A549 (cell line): ENCODE results near the gene PER1. TPM values are rescaled to one million over a fixed set of nuclear protein-coding genes. Genes with fewer than 3 reads are reported as not detected.

Experiments used
- ATAC-seq, 2 experiments: fragments of 200-7000 bp in 1 of 2; fragments of >200 bp in 1 of 2; cut with Nextera tagmentation in 1 of 2; cut with Tn5 transposase in 1 of 2; 3 replicates each; pipeline versions ENCODE4 v1.8.0 to v1.9.1; 2018 to 2020; ENCODE audit warnings: mild to moderate bottlenecking in 1 of 2, moderate library complexity in 1 of 2
- CTCF ChIA-PET: fragments of 300-600 bp; sonication (Branson Sonifier 250); formaldehyde crosslinking; extraction: SDS; loops from one replicate; lab custom pipeline; 2021; ENCODE audit warnings: antibody characterized with exemption, inconsistent platforms; lab: Yijun Ruan, JAX
- POLR2A ChIA-PET: fragments of 350-600 bp; formaldehyde crosslinking; extraction: SDS; loops from one replicate; lab custom pipeline; 2021; ENCODE audit warnings: antibody characterized with exemption, inconsistent platforms; lab: Yijun Ruan, JAX
- DNase-seq, 2 experiments: peaks; one replicate each; pipeline versions ENCODE4 v3.0.0 to v3.0.0-alpha.2; 2011 to 2016; ENCODE audit warnings: low read depth in 1 of 2, low spot score in 1 of 2
- FAIRE-seq: peaks from 2 replicates; lab custom pipeline; 2011; peaks lifted over from hg19 to GRCh38; lab: Jason Lieb, UNC
- H3K27ac ChIP-seq, 2 experiments: fragments of >200 bp; sonication (Bioruptor Twin); formaldehyde crosslinking; 3 replicates each; pipeline ENCODE4 v1.5.1; 2016 to 2017
- H3K4me1 ChIP-seq: fragments of >200 bp; sonication (Bioruptor Twin); formaldehyde crosslinking; 3 replicates; pipeline ENCODE4 v1.6.1; 2016
- H3K4me2 ChIP-seq: fragments of >200 bp; sonication (Bioruptor Twin); formaldehyde crosslinking; 3 replicates; pipeline ENCODE4 v1.6.1; 2016
- H3K4me3 ChIP-seq: fragments of >200 bp; sonication (Bioruptor Twin); formaldehyde crosslinking; 3 replicates; pipeline ENCODE4 v1.5.1; 2016
- H3K9me3 ChIP-seq: fragments of >200 bp; sonication (Bioruptor Twin); formaldehyde crosslinking; 3 replicates; pipeline ENCODE4 v1.6.1; 2016
- BHLHE40 ChIP-seq: IDR thresholded peaks from 2 replicates; pipeline ENCODE4 v1.6.1; 2012; ENCODE audit warnings: low read depth, low read length, inconsistent platforms
- CHD4 ChIP-seq: fragments of 200-600 bp; sonication (generic); IDR thresholded peaks from 2 replicates; pipeline ENCODE4 v1.6.1; 2016; ENCODE audit warnings: antibody characterized with exemption, mild to moderate bottlenecking, borderline replicate concordance
- E2F6 ChIP-seq: IDR thresholded peaks from 2 replicates; pipeline ENCODE4 v1.6.1; 2012; ENCODE audit warnings: low read depth, borderline replicate concordance
- EHF ChIP-seq: fragments of 250-450 bp; sonication (Bioruptor Pico); IDR thresholded peaks from 2 replicates; pipeline ENCODE4 v1.5.0; 2020; ENCODE audit warnings: mild to moderate bottlenecking
- ELK1 ChIP-seq: fragments of 150-350 bp; IDR thresholded peaks from 2 replicates; pipeline ENCODE4 v1.6.1; 2014; ENCODE audit warnings: low read depth, mild to moderate bottlenecking, low read length
- FOXS1 ChIP-seq: fragments of 250-450 bp; sonication (Bioruptor Pico); IDR thresholded peaks from 2 replicates; pipeline ENCODE4 v1.5.0; 2020; ENCODE audit warnings: mild to moderate bottlenecking, moderate library complexity
- HEYL ChIP-seq: fragments of 250-450 bp; sonication (Bioruptor Pico); IDR thresholded peaks from 2 replicates; pipeline ENCODE4 v1.8.0; 2021; ENCODE audit warnings: mild to moderate bottlenecking, moderate library complexity
- HOXA7 ChIP-seq: fragments of 250-450 bp; sonication (Bioruptor Pico); IDR thresholded peaks from 2 replicates; pipeline ENCODE4 v1.5.0; 2020; ENCODE audit warnings: mild to moderate bottlenecking, moderate library complexity
- HOXB5 ChIP-seq: fragments of 250-450 bp; sonication (Bioruptor Pico); IDR thresholded peaks from 2 replicates; pipeline ENCODE4 v1.5.0; 2020; ENCODE audit warnings: mild to moderate bottlenecking, moderate library complexity
- JUNB ChIP-seq: fragments of >200 bp; sonication (Bioruptor Twin); formaldehyde crosslinking; IDR thresholded peaks from 2 replicates; pipeline ENCODE4 v1.6.1; 2016
- KDM5A ChIP-seq: fragments of 200-600 bp; sonication (generic); IDR thresholded peaks from 2 replicates; pipeline ENCODE4 v1.6.1; 2016; ENCODE audit warnings: antibody characterized with exemption, mild to moderate bottlenecking
- MYC ChIP-seq: IDR thresholded peaks from 2 replicates; pipeline ENCODE4 v1.6.1; 2012; ENCODE audit warnings: mild to moderate bottlenecking, inconsistent platforms, low read length, improper control_type of control experiment, borderline replicate concordance
- NFE2L2 ChIP-seq: fragments of 150-350 bp; conservative IDR thresholded peaks from 2 replicates; pipeline ENCODE4 v1.6.1; 2014; ENCODE audit warnings: low read length
- PHF8 ChIP-seq: fragments of 200-600 bp; sonication (generic); IDR thresholded peaks from 2 replicates; pipeline ENCODE4 v1.6.1; 2016; ENCODE audit warnings: low read depth, mild to moderate bottlenecking, antibody characterized with exemption, moderate library complexity, borderline replicate concordance
- RNF2 ChIP-seq: fragments of 200-600 bp; sonication (generic); IDR thresholded peaks from 2 replicates; pipeline ENCODE4 v1.6.1; 2016; ENCODE audit warnings: low read depth, mild to moderate bottlenecking, antibody characterized with exemption, moderate library complexity, borderline replicate concordance
- ZNF302 ChIP-seq: fragments of 250-450 bp; sonication (Bioruptor Pico); IDR thresholded peaks from 2 replicates; pipeline ENCODE4 v1.9.0; 2021; ENCODE audit warnings: inconsistent platforms, mild to moderate bottlenecking, moderate library complexity
- WGBS: methylation state at CpG from one replicate; pipeline ENCODE4 v1.1.6; 2017; ENCODE audit errors: missing lambda C conversion rate; 5-methylcytosine and 5-hydroxymethylcytosine counted together
- polyA plus RNA-seq, 4 experiments: library from polyadenylated mRNA; depleted of rRNA in 3 of 4; stranded (reverse); fragments of >200 nt; fragmentation: RNase III in 1 of 4; extraction: RNeasy Plus Mini Kit Qiagen cat#74134 plus additional on column Dnase treatment in 1 of 4; gene quantifications; 2 replicates in 3 of 4; 3 replicates in 1 of 4; pipeline ENCODE4 v1.2.3, GENCODE V29; 2011 to 2017
- TF ChIP-seq, protein P1 (sequence below): fragments of 450-650 bp; IDR thresholded peaks from 2 replicates; pipeline ENCODE4 v1.6.1; 2014; ENCODE audit warnings: antibody characterized with exemption
- TF ChIP-seq, protein P2 (sequence below): IDR thresholded peaks from 2 replicates; pipeline ENCODE4 v1.6.1; 2012
- TF ChIP-seq, protein P3 (sequence below): fragments of 250-450 bp; sonication (Bioruptor Pico); IDR thresholded peaks from 2 replicates; pipeline ENCODE4 v1.5.0; 2021; ENCODE audit warnings: mild to moderate bottlenecking, moderate library complexity, borderline replicate concordance

PER1 gene
- polyA plus RNA-seq, 2 of the 4 experiments (the other 2 are of a cell fraction), result 5.5 to 8.7 TPM

DNA sequence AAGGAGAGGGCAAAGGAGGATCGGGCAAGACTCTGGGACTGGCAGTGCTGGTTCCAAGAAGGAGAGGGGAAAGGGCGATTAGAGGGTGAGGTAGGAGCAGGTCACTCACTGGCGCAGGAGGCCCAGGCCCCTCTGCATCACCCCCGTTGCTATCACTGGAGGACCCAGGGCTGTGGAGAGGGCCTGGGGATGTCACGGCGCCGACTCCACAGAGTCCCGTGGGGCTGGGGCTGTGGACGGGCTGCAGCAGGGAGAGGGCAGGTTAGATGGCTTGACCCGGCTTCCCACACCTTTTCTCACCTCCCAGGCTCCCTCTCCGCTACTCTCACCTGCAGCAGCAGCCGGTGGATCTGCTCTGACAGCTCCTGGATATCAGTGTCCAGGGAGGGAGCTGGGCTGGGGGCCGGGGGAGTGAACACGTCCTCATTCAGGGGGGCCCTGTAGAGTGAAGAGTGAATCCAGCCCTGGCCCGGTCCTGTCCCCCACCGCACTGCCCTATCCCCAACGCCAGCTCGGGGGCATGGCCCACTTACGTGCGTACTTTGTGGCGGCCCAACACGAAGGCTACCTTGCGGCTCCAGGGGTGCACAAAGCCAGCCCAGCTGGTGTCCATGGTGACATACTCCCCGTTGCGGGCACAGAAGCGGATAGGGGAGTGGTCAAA lies 4.9 kb downstream of the PER1 start:
- no peak overlapping the region for H3K4me2 ChIP-seq
- 89% methylated on average over 26 of the region's 26 CpGs for WGBS
- DNase-seq (no peak), FAIRE-seq (no peak), ATAC-seq (no peak)
- POLR2A ChIA-PET, result interaction anchor here (0.6 kb wide), 1 partner anchor 9 kb away, joined by 3 read pairs; no protein-coding TSS in a partner anchor
- peaks cover 9% of the 10 kb centered on the region; the same call in 2 of the 3 replicates for H3K4me1 ChIP-seq
- H3K9me3 ChIP-seq, result no peaks in the 10 kb centered on the region
- TF ChIP-seq, protein P1, sequence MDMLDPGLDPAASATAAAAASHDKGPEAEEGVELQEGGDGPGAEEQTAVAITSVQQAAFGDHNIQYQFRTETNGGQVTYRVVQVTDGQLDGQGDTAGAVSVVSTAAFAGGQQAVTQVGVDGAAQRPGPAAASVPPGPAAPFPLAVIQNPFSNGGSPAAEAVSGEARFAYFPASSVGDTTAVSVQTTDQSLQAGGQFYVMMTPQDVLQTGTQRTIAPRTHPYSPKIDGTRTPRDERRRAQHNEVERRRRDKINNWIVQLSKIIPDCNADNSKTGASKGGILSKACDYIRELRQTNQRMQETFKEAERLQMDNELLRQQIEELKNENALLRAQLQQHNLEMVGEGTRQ, result no peak
- TF ChIP-seq MYC (no peak), HOXB5 (CRISPR knock-in tag) (no peak), EHF (CRISPR knock-in tag) (no peak)
- CTCF ChIA-PET, result interaction anchor here (0.9 to 26.5 kb wide), 5 partner anchors 6 to 277 kb away, joined by 3 to 601 read pairs (median 8); partner anchors contain the start of genes HES7, PER1 and VAMP2
- H3K27ac ChIP-seq, result no peak overlapping the region
- no peak overlapping the region for H3K4me3 ChIP-seq

DNA sequence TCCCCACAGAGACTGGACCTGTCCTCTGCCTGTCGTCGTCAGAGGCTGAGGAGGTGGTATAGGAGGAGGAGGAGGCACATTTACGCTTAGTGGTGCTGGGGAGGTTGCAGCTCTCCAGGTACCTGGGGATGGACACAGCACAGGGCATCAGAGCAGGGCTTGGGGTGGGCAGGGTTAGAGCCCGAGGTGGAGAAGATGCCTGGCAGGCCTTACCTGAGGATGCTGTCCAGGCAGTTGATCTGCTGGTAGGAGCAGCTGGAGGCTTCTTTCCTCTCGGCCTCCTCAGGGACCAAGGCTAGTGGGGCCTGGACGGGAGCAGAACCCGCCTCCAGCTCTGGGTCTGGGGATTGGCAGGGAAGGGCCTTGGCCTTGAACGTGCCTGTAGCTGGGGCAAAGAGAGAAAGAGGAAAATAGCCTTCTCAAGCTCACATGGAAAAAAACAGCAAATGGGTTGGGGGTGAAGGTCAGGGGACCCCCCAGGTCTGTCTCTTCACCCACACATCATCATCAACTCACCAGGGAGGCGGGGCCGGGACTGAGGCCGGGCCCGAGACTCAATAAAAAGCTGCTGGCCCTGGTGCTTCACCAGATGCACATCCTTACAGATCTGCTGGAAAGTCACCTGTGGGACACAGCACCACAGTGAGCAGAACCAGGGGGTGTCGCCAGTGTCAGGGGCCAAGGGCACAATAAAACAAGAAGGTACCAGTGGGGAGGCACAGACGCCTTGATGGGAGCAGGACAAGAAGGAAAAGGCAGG lies 5.6 kb downstream of the PER1 start:
- FAIRE-seq, result no peak
- Histone ChIP-seq H3K27ac (no peak overlapping the region), H3K4me1 (peaks cover 7% of the 10 kb centered on the region; the same call in 2 of the 3 replicates), H3K9me3 (no peaks in the 10 kb centered on the region), H3K4me3 (no peak overlapping the region), H3K4me2 (no peak overlapping the region)
- DNase-seq, result no peak
- ATAC-seq, result no peak
- no peak for TF ChIP-seq EHF (CRISPR knock-in tag)
- TF ChIP-seq HOXB5 (CRISPR knock-in tag), result no peak
- no peak for TF ChIP-seq BHLHE40
- no peak for TF ChIP-seq ELK1
- no peak for TF ChIP-seq CHD4
- TF ChIP-seq, protein P2, sequence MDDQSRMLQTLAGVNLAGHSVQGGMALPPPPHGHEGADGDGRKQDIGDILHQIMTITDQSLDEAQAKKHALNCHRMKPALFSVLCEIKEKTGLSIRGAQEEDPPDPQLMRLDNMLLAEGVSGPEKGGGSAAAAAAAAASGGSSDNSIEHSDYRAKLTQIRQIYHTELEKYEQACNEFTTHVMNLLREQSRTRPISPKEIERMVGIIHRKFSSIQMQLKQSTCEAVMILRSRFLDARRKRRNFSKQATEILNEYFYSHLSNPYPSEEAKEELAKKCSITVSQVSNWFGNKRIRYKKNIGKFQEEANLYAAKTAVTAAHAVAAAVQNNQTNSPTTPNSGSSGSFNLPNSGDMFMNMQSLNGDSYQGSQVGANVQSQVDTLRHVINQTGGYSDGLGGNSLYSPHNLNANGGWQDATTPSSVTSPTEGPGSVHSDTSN, result no peak
- TF ChIP-seq, protein P3, sequence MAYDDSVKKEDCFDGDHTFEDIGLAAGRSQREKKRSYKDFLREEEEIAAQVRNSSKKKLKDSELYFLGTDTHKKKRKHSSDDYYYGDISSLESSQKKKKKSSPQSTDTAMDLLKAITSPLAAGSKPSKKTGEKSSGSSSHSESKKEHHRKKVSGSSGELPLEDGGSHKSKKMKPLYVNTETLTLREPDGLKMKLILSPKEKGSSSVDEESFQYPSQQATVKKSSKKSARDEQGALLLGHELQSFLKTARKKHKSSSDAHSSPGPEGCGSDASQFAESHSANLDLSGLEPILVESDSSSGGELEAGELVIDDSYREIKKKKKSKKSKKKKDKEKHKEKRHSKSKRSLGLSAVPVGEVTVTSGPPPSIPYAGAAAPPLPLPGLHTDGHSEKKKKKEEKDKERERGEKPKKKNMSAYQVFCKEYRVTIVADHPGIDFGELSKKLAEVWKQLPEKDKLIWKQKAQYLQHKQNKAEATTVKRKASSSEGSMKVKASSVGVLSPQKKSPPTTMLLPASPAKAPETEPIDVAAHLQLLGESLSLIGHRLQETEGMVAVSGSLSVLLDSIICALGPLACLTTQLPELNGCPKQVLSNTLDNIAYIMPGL (CRISPR knock-in tag), result no peak
- TF ChIP-seq ZNF302 (CRISPR knock-in tag), result no peak
- TF ChIP-seq E2F6, result no peak
- no peak for TF ChIP-seq PHF8
- TF ChIP-seq FOXS1 (CRISPR knock-in tag), result no peak
- TF ChIP-seq RNF2, result no peak
- TF ChIP-seq HEYL (CRISPR knock-in tag), result no peak
- TF ChIP-seq, protein P1, result no peak
- no peak for TF ChIP-seq HOXA7
- TF ChIP-seq NFE2L2, result no peak
- TF ChIP-seq JUNB, result no peak
- no peak for TF ChIP-seq KDM5A
- 88% methylated on average over 14 of the region's 14 CpGs for WGBS
- ChIA-PET POLR2A (interaction anchor here (0.6 kb wide), 1 partner anchor 8 kb away, joined by 3 read pairs; no protein-coding TSS in a partner anchor), CTCF (interaction anchor here (0.9 to 26.5 kb wide), 6 partner anchors 7 to 277 kb away, joined by 3 to 601 read pairs (median 4); partner anchors contain the start of genes PER1 and VAMP2)
